Measurements from ENCODE around the gene TTC34.

DNA sequence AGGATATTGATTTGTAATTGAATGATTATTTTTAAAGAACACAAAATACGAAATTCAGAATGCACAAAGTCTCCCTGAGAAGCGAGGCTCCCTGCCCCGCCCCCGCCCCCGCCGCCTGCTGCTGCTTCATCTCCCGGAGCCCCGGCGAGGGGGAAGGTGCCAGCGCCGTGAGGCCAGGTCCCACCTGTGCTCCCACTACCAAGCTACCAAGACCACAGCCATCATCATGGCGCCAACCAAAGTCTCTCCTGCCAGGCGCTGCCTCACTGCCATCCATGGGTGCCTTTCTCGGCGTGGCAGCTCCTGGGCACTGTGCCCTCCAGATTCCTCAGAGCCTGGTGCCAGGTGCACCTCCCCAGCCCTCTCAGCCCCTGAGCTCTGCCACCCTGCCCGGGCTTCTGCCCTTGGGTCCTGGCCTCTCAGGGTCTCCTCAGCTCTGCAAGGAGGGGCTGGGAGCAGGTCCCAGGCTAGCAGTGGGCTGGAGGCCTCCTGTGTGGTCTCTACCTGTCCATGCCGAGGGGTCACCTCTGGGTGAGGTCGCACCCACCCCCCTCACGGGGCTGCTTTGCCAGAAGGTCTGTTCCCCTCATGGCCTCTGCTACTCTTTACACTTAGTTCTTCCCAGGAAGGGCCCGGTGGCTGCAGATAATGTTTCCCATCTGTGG, 29.4 kb upstream of the TTC34 start:
- TF ChIP-seq CTCF (conservative IDR thresholded peaks at IDR 0.05): no peak
- no peak for TF ChIP-seq EZH2 (IDR thresholded peaks at IDR 0.05; ENCODE audit: low read depth)

Data from PC-9 (cell line).